ENCODE results near the gene NR1H4. TPM values are rescaled to one million over a fixed set of nuclear protein-coding genes. Genes with fewer than 3 reads are reported as not detected.

The NR1H4 gene
- total and polyA plus RNA-seq, 2 of the 13 experiments (the other 11 are each of a cell fraction or from before 2014, with no cell fraction given), result 27.3 to 114 TPM

- TF ChIP-seq NFKB2 (CRISPR knock-in tag; IDR thresholded peaks at IDR 0.05; ENCODE audit: borderline replicate concordance) (no peak), SAFB2 (CRISPR knock-in tag; IDR thresholded peaks at IDR 0.05; ENCODE audit: borderline replicate concordance, low read depth) (no peak), ZBTB46 (CRISPR knock-in tag; IDR thresholded peaks at IDR 0.05; ENCODE audit: borderline replicate concordance) (no peak), HIVEP1 (CRISPR knock-in tag; IDR thresholded peaks at IDR 0.05) (no peak), KLF11 (CRISPR knock-in tag; IDR thresholded peaks at IDR 0.05) (no peak), AHR (CRISPR knock-in tag; IDR thresholded peaks at IDR 0.05) (no peak), AHDC1 (CRISPR knock-in tag; IDR thresholded peaks at IDR 0.05; ENCODE audit: borderline replicate concordance) (peak; percentile 42; the same call in 1 of the 2 replicates), HNF4G (IDR thresholded peaks at IDR 0.05; ENCODE audit: borderline replicate concordance, low read depth, low read length) (no peak), HNF4G (CRISPR knock-in tag; IDR thresholded peaks at IDR 0.05; ENCODE audit: borderline replicate concordance, low read depth) (no peak), KLF15 (CRISPR knock-in tag; IDR thresholded peaks at IDR 0.05; ENCODE audit: borderline replicate concordance) (no peak), SNAPC5 (CRISPR knock-in tag; IDR thresholded peaks at IDR 0.05; ENCODE audit: borderline replicate concordance) (no peak), ZNF83 (CRISPR knock-in tag; IDR thresholded peaks at IDR 0.05; ENCODE audit: borderline replicate concordance) (no peak), ARID3A (IDR thresholded peaks at IDR 0.05; ENCODE audit: low read depth, low read length) (peak; percentile 88; the same call in 1 of the 2 replicates), ZNF513 (CRISPR knock-in tag; conservative IDR thresholded peaks at IDR 0.05) (no peak), PTBP1 (IDR thresholded peaks at IDR 0.05; ENCODE audit: low read depth, low read length, poor library complexity, severe bottlenecking) (no peak), ATAD3A (CRISPR knock-in tag; IDR thresholded peaks at IDR 0.05) (no peak), ZBTB7A (CRISPR knock-in tag; IDR thresholded peaks at IDR 0.05) (no peak)
Observed at GRCh38 chr12:100464529-100464928, 9.1 kb upstream of the NR1H4 start (continued).
